Mesenchymal stem cell (in vitro differentiated cells and primary cell): ENCODE measurements around the gene CHST15.
"Not testable (repeated sequence)": the region's sequence is repeated elsewhere in the genome, so short reads cannot be mapped to it uniquely, and the experiment has no call there.

Experiments
- DNase-seq: peaks from one replicate; pipeline ENCODE4 v3.0.0-alpha.2; 2013
- H2AFZ ChIP-seq: one replicate; pipeline ENCODE4 v1.6.1; 2013; ENCODE audit warnings: low read depth, mild to moderate bottlenecking, control low read depth, inconsistent platforms, low read length, moderate library complexity
- H2AK5ac ChIP-seq: 2 replicates; pipeline ENCODE4 v1.6.1; 2013; ENCODE audit warnings: low read length, moderate library complexity, mild to moderate bottlenecking, inconsistent platforms; ENCODE audit not compliant: severe bottlenecking
- H2BK120ac ChIP-seq: one replicate; pipeline ENCODE4 v1.6.1; 2013; ENCODE audit warnings: low read depth, mild to moderate bottlenecking, inconsistent platforms, low read length, moderate library complexity
- H2BK12ac ChIP-seq, 2 experiments: one replicate each; pipeline ENCODE4 v1.6.1; 2013; ENCODE audit warnings: inconsistent platforms in 2 of 2, low read length in 2 of 2, mild to moderate bottlenecking in 2 of 2, moderate library complexity in 2 of 2, control low read depth in 1 of 2
- H2BK15ac ChIP-seq: one replicate; pipeline ENCODE4 v1.6.1; 2013; ENCODE audit warnings: mild to moderate bottlenecking, low read depth, inconsistent platforms; ENCODE audit not compliant: poor library complexity, severe bottlenecking
- H2BK5ac ChIP-seq: 2 replicates; pipeline ENCODE4 v1.6.1; 2013; ENCODE audit warnings: low read depth, mild to moderate bottlenecking, low read length, control low read depth, inconsistent platforms; ENCODE audit not compliant: poor library complexity, severe bottlenecking
- H3K14ac ChIP-seq, 2 experiments: one replicate each; pipeline ENCODE4 v1.6.1; 2013; ENCODE audit warnings: inconsistent platforms in 2 of 2, low read length in 2 of 2, control low read depth in 1 of 2, mild to moderate bottlenecking in 1 of 2, moderate library complexity in 1 of 2
- H3K18ac ChIP-seq, 2 experiments: one replicate each; pipeline ENCODE4 v1.6.1; 2013; ENCODE audit warnings: inconsistent platforms in 2 of 2, low read length in 2 of 2, control low read depth in 1 of 2, low read depth in 1 of 2, mild to moderate bottlenecking in 1 of 2
- H3K23ac ChIP-seq, 2 experiments: one replicate each; pipeline ENCODE4 v1.6.1; 2013; ENCODE audit warnings: inconsistent platforms in 2 of 2, low read length in 2 of 2, mild to moderate bottlenecking in 2 of 2, moderate library complexity in 2 of 2, control low read depth in 1 of 2
- H3K27ac ChIP-seq: 2 replicates; pipeline ENCODE4 v1.5.1; 2013; ENCODE audit warnings: mild to moderate bottlenecking, moderate library complexity, low read length, control low read depth, inconsistent platforms; ENCODE audit not compliant: poor library complexity, severe bottlenecking
- H3K27me3 ChIP-seq, 2 experiments: 2 replicates each; pipeline versions ENCODE4 v1.6.1 to v1.7.0; 2013; ENCODE audit warnings: low read length in 2 of 2, mild to moderate bottlenecking in 2 of 2, moderate library complexity in 2 of 2, control low read depth in 1 of 2, inconsistent platforms in 1 of 2; ENCODE audit not compliant: control insufficient read depth in 1 of 2, insufficient read depth in 1 of 2
- H3K36me3 ChIP-seq, 2 experiments: 2 replicates each; pipeline versions ENCODE4 v1.6.1 to v1.7.0; 2013; ENCODE audit warnings: low read length in 2 of 2, control low read depth in 1 of 2, inconsistent platforms in 1 of 2, low read depth in 1 of 2, mild to moderate bottlenecking in 1 of 2; ENCODE audit not compliant: insufficient read depth in 2 of 2, control insufficient read depth in 1 of 2
- H3K4ac ChIP-seq, 2 experiments: one replicate each; pipeline ENCODE4 v1.6.1; 2013; ENCODE audit warnings: inconsistent platforms in 2 of 2, low read length in 2 of 2, mild to moderate bottlenecking in 2 of 2, moderate library complexity in 2 of 2, control low read depth in 1 of 2, low read depth in 1 of 2
- H3K4me1 ChIP-seq: 2 replicates; pipeline ENCODE4 v1.6.1; 2013; ENCODE audit warnings: low read depth, low read length, control low read depth; ENCODE audit not compliant: control insufficient read depth, insufficient read depth
- H3K4me2 ChIP-seq: 2 replicates; pipeline ENCODE4 v1.6.1; 2013; ENCODE audit warnings: low read length, mild to moderate bottlenecking, inconsistent platforms; ENCODE audit not compliant: poor library complexity, severe bottlenecking
- H3K4me3 ChIP-seq, 2 experiments: 2 replicates each; pipeline versions ENCODE4 v1.5.1 to v1.7.0; 2013; ENCODE audit warnings: low read length in 2 of 2, mild to moderate bottlenecking in 2 of 2, control low read depth in 1 of 2, low read depth in 1 of 2; ENCODE audit not compliant: insufficient read depth in 1 of 2
- H3K79me1 ChIP-seq: replicated peaks from 2 replicates; pipeline ENCODE4 v1.6.1; 2013; ENCODE audit warnings: mild to moderate bottlenecking, control low read depth, low read length, inconsistent platforms; ENCODE audit not compliant: poor library complexity, severe bottlenecking
- H3K9ac ChIP-seq: 2 replicates; pipeline ENCODE4 v1.7.0; 2013; ENCODE audit warnings: mild to moderate bottlenecking, low read length, moderate library complexity
- H3K9me3 ChIP-seq: 2 replicates; pipeline ENCODE4 v1.7.0; 2013; ENCODE audit warnings: mild to moderate bottlenecking, low read length; ENCODE audit not compliant: control insufficient read depth
- H4K8ac ChIP-seq: one replicate; pipeline ENCODE4 v1.6.1; 2013; ENCODE audit warnings: inconsistent platforms, mild to moderate bottlenecking, low read length, moderate library complexity
- H4K91ac ChIP-seq: one replicate; pipeline ENCODE4 v1.6.1; 2013; ENCODE audit warnings: mild to moderate bottlenecking, low read length, inconsistent platforms
- WGBS: methylation state at CpG from one replicate; pipeline ENCODE4 v1.1.7; 2013; ENCODE audit warnings: mixed read lengths; 5-methylcytosine and 5-hydroxymethylcytosine counted together

The CHST15 gene

DNA sequence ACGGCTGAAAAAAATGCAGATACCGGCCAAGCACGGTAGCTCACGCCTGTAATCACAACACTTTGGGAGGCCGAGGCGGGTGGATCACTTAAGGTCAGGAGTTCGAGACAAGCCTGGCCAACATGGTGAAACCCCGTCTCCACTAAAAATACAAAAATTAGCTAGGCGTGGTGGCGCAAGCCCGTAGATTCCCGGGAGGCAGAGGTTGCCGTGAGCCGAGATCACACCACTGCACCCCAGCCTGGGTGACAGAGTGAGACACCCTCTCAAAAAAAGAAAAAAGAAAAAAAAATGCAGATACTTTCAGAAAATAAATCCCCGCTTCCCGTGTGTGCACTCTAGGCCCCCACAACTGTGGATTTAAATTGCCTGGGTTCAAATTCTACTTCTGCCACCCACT lies 2.4 kb upstream of the CHST15 start:
- not testable (repeated sequence) for DNase-seq, H3K9me3 ChIP-seq
- WGBS, result 86% methylated on average over 16 of the region's 16 CpGs

GRCh38 chr10:124095096-124095495 lies 1.7 kb upstream of the CHST15 start:
- Histone ChIP-seq H3K4me1 (peaks cover 24% of the 10 kb centered on the region), H3K4me3 (no peak overlapping the region), H3K14ac (no peak overlapping the region), H3K27ac (no peak overlapping the region), H3K27me3 (peaks cover 0 to 35% of the 10 kb centered on the region in 2 experiments), H2BK5ac (no peak overlapping the region), H3K4me2 (no peak overlapping the region), H3K36me3 (peaks cover 0 to 2% of the 10 kb centered on the region in 2 experiments), H3K79me1 (no peaks in the 10 kb centered on the region), H2BK120ac (no peak overlapping the region), H2BK15ac (no peak overlapping the region), H4K91ac (no peak overlapping the region), H3K18ac (no peak overlapping the region), H4K8ac (no peak overlapping the region), H3K4ac (no peak overlapping the region), H3K23ac (no peak overlapping the region), H2AK5ac (no peak overlapping the region), H2AFZ (no peak overlapping the region), H2BK12ac (no peak overlapping the region), H3K9ac (no peak overlapping the region), H3K9me3 (peaks cover 8% of the 10 kb centered on the region)
- WGBS, result 51% methylated on average over 6 of the region's 6 CpGs
- peak; percentile 66 for DNase-seq

More for the DNA sequence above, 2.4 kb upstream of the CHST15 start:
- not testable (repeated sequence) for H3K4me3 ChIP-seq, H2BK12ac ChIP-seq, H3K9ac ChIP-seq, H3K36me3 ChIP-seq, H3K23ac ChIP-seq, H3K79me1 ChIP-seq, H4K91ac ChIP-seq, H4K8ac ChIP-seq, H2AFZ ChIP-seq, H2BK5ac ChIP-seq, H3K27ac ChIP-seq, H3K4ac ChIP-seq, H3K18ac ChIP-seq, H3K14ac ChIP-seq, H2AK5ac ChIP-seq, H2BK120ac ChIP-seq, H2BK15ac ChIP-seq, H3K4me2 ChIP-seq
- H3K4me1 ChIP-seq, result peaks cover 20% of the 10 kb centered on the region
- H3K27me3 ChIP-seq, result peaks cover 0 to 35% of the 10 kb centered on the region in 2 experiments

DNA sequence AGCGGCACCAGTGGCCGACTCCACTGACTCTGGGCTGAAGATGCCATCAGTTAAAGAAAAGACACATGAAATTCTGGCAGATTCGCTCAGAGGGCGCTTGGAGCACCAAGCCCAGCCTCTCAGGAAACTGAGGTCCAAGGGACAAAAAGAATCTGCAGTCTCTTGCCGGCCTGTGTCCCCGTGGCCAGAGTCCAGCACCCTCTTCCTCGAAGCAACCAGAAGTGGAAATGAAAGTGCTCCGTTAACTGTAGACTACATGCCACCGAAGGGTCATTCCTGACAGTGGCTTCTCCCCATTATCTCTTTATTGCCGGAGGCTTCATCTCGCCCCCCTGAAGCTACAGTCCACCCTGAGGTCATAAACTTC lies 1.0 kb upstream of the CHST15 start:
- peak overlapping the region; percentile 79 for H3K9ac ChIP-seq
- no peak overlapping the region for H2AK5ac ChIP-seq
- peak overlapping the region; percentile 11 to 58 for H3K4ac ChIP-seq
- no peak overlapping the region for H4K91ac ChIP-seq
- no peak overlapping the region for H2BK5ac ChIP-seq
- H2AFZ ChIP-seq, result no peak overlapping the region
- DNase-seq, result peak; percentile 38
- H2BK15ac ChIP-seq, result no peak overlapping the region
- H3K4me2 ChIP-seq, result peak overlapping the region; percentile 51
- WGBS, result 43% methylated on average over 9 of the region's 11 CpGs
- H3K23ac ChIP-seq, result no peak overlapping the region
- peak overlapping the region in 1 of 2 experiments; percentile 29 for H2BK12ac ChIP-seq
- peaks cover 6% of the 10 kb centered on the region for H3K79me1 ChIP-seq
- H3K4me1 ChIP-seq, result peaks cover 26% of the 10 kb centered on the region
- peaks cover 0 to 2% of the 10 kb centered on the region in 2 experiments for H3K36me3 ChIP-seq
- H3K4me3 ChIP-seq, result peak overlapping the region in 1 of 2 experiments; percentile 85
- peak overlapping the region; percentile 39 for H3K27ac ChIP-seq
- H3K14ac ChIP-seq, result no peak overlapping the region
- H3K27me3 ChIP-seq, result peaks cover 0 to 31% of the 10 kb centered on the region in 2 experiments
- peaks cover 8% of the 10 kb centered on the region for H3K9me3 ChIP-seq
- peak overlapping the region; percentile 21 for H4K8ac ChIP-seq
- H3K18ac ChIP-seq, result peak overlapping the region; percentile 35 to 47
- peak overlapping the region; percentile 20 for H2BK120ac ChIP-seq

DNA sequence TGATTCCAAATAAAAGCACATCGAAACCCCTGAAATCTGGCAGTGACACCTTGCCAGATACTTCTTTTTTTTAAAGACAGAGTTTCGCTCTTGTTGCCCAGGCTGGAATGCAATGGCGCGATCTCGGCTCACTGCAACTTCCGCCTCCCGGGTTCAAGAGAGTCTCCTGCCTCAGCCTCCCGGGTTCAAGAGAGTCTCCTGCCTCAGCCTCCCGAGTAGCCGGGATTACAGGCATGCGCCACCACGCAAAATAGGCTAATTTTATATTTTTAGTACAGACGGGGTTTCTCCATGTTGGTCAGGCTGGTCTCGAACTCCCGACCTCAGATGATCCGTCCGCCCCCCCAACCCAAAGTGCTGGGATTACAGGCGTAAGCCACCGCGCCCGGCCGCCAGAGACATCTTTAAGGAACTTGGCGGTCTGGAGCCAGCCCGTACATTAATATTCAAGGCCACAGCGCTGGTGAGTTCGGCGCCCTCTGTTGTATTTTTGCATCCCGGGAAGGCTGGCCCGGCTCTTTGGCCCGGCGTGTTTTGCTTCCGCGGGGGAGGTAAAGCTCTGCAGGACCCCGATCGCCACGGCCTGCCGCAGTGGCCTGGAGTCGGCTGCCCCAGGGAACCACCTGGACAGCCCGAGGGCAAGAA lies 498 bp upstream of the CHST15 start:
- Histone ChIP-seq H3K4me1 (peaks cover 30% of the 10 kb centered on the region), H4K91ac (peak overlapping the region; percentile 43), H3K9ac (peak overlapping the region; percentile 79), H4K8ac (peak overlapping the region; percentile 21), H3K4ac (peak overlapping the region; percentile 11 to 58), H3K27ac (peak overlapping the region; percentile 39), H2BK120ac (peak overlapping the region; percentile 20), H2AFZ (peak overlapping the region; percentile 7), H2BK12ac (peak overlapping the region in 1 of 2 experiments; percentile 29), H3K27me3 (peaks cover 0 to 26% of the 10 kb centered on the region in 2 experiments), H3K4me3 (peak overlapping the region; percentile 76 to 85), H3K4me2 (peak overlapping the region; percentile 81), H3K18ac (peak overlapping the region; percentile 68 to 78)
- DNase-seq, result peak; percentile 41
- not testable (repeated sequence) for H2BK5ac ChIP-seq, H3K79me1 ChIP-seq, H3K36me3 ChIP-seq, H3K9me3 ChIP-seq, H3K23ac ChIP-seq, H3K14ac ChIP-seq, H2BK15ac ChIP-seq, H2AK5ac ChIP-seq
- WGBS, result 12% methylated on average over 39 of the region's 39 CpGs
